Osteocyte (in vitro differentiated cells): Measurements from ENCODE around the gene PRKN. TPM values are rescaled to one million over a fixed set of nuclear protein-coding genes. Genes with fewer than 3 reads are reported as not detected.

Experiments
- DNase-seq: peaks from one replicate; pipeline ENCODE4 v3.0.0; 2021; ENCODE audit warnings: mixed read lengths; ENCODE audit not compliant: unreplicated experiment; ENCODE audit errors: extremely low spot score
- H3K27ac Mint-ChIP-seq: one replicate; pipeline ENCODE4 v1.8.0; 2021; ENCODE audit warnings: mild to moderate bottlenecking, mixed read lengths; ENCODE audit not compliant: unreplicated experiment
- H3K27me3 Mint-ChIP-seq: one replicate; pipeline ENCODE4 v1.8.0; 2021; ENCODE audit warnings: mixed read lengths; ENCODE audit not compliant: unreplicated experiment
- H3K36me3 Mint-ChIP-seq: one replicate; pipeline ENCODE4 v1.8.0; 2021; ENCODE audit warnings: mixed read lengths; ENCODE audit not compliant: unreplicated experiment
- H3K4me1 Mint-ChIP-seq: one replicate; pipeline ENCODE4 v1.8.0; 2021; ENCODE audit warnings: mixed read lengths; ENCODE audit not compliant: unreplicated experiment
- H3K4me3 Mint-ChIP-seq: one replicate; pipeline ENCODE4 v1.8.0; 2021; ENCODE audit warnings: mild to moderate bottlenecking, moderate library complexity, mixed read lengths; ENCODE audit not compliant: unreplicated experiment
- H3K9me3 Mint-ChIP-seq: one replicate; pipeline ENCODE4 v1.8.0; 2021; ENCODE audit warnings: mixed read lengths; ENCODE audit not compliant: unreplicated experiment
- total RNA-seq: library from RNA; stranded (reverse); gene quantifications from 2 replicates; pipeline ENCODE4 v1.2.1, GENCODE V29; 2021
- TF ChIP-seq, protein P1 (sequence below): fragments of 200-600 bp; sonication (generic); IDR thresholded peaks from 2 replicates; pipeline ENCODE4 v1.5.0; 2021; ENCODE audit warnings: antibody characterized with exemption, mild to moderate bottlenecking, moderate library complexity

Gene PRKN
- total RNA-seq, 1 donor from 2014 or later: 13.4 TPM

DNA sequence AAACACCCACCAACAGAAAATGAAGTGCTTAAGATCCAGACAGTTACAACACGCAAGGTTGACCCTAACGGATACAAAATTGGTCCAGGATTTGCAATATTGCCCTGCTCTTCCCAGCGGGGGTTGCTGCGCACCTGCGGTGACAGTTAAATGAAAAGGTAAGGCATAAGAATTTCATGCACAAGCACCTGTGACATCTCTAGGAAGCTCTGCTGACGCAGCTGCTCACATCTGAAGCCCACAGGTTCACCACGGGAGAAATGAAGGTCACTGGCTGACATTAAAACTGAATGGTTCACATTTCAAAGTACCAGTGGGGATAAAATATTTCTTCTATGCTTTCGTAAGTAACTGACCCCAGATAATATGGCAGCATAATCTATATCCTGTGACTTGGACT lies 764.4 kb downstream of the PRKN start:
- no peak for DNase-seq
- Mint-ChIP-seq H3K9me3 (no peaks in the 10 kb centered on the region), H3K27ac (no peak overlapping the region), H3K27me3 (no peaks in the 10 kb centered on the region), H3K4me1 (peaks cover 7% of the 10 kb centered on the region), H3K4me3 (no peak overlapping the region), H3K36me3 (no peaks in the 10 kb centered on the region)
- TF ChIP-seq, protein P1, sequence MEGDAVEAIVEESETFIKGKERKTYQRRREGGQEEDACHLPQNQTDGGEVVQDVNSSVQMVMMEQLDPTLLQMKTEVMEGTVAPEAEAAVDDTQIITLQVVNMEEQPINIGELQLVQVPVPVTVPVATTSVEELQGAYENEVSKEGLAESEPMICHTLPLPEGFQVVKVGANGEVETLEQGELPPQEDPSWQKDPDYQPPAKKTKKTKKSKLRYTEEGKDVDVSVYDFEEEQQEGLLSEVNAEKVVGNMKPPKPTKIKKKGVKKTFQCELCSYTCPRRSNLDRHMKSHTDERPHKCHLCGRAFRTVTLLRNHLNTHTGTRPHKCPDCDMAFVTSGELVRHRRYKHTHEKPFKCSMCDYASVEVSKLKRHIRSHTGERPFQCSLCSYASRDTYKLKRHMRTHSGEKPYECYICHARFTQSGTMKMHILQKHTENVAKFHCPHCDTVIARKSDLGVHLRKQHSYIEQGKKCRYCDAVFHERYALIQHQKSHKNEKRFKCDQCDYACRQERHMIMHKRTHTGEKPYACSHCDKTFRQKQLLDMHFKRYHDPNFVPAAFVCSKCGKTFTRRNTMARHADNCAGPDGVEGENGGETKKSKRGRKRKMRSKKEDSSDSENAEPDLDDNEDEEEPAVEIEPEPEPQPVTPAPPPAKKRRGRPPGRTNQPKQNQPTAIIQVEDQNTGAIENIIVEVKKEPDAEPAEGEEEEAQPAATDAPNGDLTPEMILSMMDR: no peak

DNA sequence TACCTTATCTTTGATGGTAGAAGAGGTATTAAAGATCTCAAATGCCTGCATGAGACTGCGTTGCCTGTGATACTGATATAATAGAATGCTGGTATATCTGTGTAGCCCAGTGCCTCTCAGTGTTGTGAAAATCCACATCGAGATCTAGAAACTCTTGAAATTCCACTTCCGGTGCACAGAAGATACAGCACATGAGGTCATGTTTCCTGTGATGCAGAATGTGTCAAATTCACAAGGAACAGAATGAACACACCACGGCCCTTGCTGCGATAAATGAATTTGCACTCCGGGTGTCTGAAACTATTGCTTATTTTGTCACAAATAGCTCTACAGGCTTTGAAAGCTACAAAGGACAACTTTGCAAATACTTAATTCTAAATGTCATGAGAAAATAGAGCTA lies 765.8 kb downstream of the PRKN start:
- Mint-ChIP-seq H3K27ac (no peak overlapping the region), H3K4me3 (no peak overlapping the region), H3K36me3 (no peaks in the 10 kb centered on the region), H3K9me3 (no peaks in the 10 kb centered on the region), H3K4me1 (peaks cover 7% of the 10 kb centered on the region), H3K27me3 (no peaks in the 10 kb centered on the region)
- TF ChIP-seq, protein P1: no peak
- DNase-seq: no peak

DNA sequence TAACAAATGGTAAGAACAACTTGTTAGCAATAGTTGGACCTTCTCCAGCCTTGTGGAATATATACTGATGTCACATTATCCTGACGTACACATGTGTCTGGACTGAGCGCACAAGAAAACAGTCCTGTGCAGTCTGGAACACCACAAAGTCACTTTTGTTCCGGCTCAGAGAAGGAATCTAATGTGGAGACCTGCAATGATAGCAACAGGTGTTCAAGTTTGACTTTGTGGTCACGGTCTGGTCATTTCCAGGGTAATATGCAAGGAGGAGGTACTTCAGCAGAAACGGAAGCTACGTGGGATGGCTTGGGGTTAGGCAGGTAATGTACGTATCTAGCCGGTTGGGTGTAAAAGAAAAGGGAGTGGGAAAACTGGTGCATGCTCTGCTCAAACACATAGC lies 766.5 kb downstream of the PRKN start:
- Mint-ChIP-seq H3K4me1 (peaks cover 7% of the 10 kb centered on the region), H3K4me3 (no peak overlapping the region), H3K36me3 (no peaks in the 10 kb centered on the region), H3K9me3 (no peaks in the 10 kb centered on the region), H3K27ac (no peak overlapping the region), H3K27me3 (no peaks in the 10 kb centered on the region)
- DNase-seq: no peak
- TF ChIP-seq, protein P1: no peak

DNA sequence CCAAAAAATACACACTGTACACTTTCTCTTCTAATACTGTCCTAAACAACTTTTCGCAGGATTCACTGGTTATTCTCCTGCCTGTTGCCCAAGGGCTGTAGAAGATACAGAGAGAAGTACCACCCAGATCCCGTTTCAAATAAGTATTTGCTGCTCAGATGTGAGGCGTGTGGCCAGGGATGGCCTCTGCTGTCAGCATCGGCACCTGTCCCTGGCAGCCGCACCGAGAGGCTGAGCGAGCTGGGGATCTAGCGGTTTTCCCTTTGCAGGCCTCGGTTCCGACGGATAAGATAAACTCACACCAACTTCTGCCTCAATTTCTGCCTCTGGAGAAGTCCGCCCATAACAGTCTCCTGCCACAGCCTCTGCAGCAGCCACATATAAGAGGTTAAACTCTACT lies 768.5 kb downstream of the PRKN start:
- no peaks in the 10 kb centered on the region for H3K27me3 Mint-ChIP-seq
- H3K4me3 Mint-ChIP-seq: no peak overlapping the region
- peaks cover 7% of the 10 kb centered on the region for H3K4me1 Mint-ChIP-seq
- H3K27ac Mint-ChIP-seq: no peak overlapping the region
- no peaks in the 10 kb centered on the region for H3K36me3 Mint-ChIP-seq
- TF ChIP-seq, protein P1: no peak
- no peak for DNase-seq
- no peaks in the 10 kb centered on the region for H3K9me3 Mint-ChIP-seq

DNA sequence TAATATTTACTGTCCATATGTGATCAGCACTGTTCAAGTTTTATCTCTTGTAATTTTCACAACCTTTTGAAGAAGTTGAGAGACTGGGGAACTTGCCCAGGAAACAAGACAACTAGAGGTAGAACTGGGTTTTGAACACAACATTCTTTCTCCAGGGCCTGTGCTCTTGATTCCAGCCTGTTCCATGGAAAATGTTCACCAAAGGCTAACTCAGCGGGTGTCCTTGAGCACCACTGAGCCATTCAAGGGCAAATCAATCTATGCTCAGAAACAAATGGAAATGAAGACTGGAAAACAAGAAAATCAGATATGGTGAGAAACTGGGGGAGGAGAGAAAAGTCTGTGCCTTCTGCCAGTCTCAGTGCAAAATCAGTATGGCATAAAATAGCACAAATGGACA lies 771.5 kb downstream of the PRKN start:
- TF ChIP-seq, protein P1: no peak
- Mint-ChIP-seq H3K27me3 (no peaks in the 10 kb centered on the region), H3K36me3 (no peaks in the 10 kb centered on the region), H3K4me3 (no peak overlapping the region), H3K9me3 (no peaks in the 10 kb centered on the region), H3K27ac (no peak overlapping the region), H3K4me1 (peaks cover 3% of the 10 kb centered on the region)
- no peak for DNase-seq
